Measurements from ENCODE around the gene CKLF.

CKLF gene, protein sequence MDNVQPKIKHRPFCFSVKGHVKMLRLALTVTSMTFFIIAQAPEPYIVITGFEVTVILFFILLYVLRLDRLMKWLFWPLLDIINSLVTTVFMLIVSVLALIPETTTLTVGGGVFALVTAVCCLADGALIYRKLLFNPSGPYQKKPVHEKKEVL

DNA sequence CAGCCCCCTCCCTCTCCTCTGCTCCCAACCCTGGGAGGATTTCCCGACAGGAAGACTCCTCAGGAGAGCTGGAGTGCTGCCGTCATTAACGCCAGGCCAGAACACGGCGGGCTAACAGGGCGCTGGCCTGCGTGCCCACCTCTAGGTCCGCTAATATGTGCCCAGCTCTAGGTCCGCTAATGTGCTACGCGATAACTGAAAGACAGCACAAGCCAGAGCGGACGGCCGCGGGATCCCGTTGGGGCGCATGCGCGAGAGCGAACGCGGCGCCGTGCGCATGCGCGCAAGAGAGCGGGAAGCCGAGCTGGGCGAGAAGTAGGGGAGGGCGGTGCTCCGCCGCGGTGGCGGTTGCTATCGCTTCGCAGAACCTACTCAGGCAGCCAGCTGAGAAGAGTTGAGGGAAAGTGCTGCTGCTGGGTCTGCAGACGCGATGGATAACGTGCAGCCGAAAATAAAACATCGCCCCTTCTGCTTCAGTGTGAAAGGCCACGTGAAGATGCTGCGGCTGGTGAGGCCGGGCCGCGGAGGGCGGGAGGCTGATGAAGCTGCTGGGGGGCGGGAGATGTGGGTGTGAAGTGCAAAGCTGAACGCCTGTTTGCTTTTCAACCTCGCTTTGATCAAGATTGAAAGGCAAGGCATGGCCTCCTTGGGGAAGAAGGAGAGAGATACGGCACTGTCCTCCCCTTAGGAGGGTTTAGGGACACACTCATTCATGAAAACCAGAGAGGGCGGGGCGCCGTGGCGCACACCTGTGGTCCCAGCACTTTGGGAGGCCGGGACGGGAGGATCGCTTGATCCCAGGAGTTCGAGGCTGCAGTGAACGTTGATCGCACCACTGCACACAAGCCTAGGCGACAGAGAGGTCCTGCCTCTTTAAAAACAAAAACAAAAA is at the start of gene CKLF:
TSS of gene CKLF (plus strand) at position 291 of the 892 bp plus-strand sequence. CDS start at position 431, 140 bp downstream.
- peak; percentile 92 for DNase-seq (ENCODE audit: low read depth)
- peak within 1 kb of the TSS; percentile 84 for H3K4me3 ChIP-seq (ENCODE audit: low read depth, low read length)
- TF ChIP-seq, protein P1, sequence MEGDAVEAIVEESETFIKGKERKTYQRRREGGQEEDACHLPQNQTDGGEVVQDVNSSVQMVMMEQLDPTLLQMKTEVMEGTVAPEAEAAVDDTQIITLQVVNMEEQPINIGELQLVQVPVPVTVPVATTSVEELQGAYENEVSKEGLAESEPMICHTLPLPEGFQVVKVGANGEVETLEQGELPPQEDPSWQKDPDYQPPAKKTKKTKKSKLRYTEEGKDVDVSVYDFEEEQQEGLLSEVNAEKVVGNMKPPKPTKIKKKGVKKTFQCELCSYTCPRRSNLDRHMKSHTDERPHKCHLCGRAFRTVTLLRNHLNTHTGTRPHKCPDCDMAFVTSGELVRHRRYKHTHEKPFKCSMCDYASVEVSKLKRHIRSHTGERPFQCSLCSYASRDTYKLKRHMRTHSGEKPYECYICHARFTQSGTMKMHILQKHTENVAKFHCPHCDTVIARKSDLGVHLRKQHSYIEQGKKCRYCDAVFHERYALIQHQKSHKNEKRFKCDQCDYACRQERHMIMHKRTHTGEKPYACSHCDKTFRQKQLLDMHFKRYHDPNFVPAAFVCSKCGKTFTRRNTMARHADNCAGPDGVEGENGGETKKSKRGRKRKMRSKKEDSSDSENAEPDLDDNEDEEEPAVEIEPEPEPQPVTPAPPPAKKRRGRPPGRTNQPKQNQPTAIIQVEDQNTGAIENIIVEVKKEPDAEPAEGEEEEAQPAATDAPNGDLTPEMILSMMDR (conservative IDR thresholded peaks at IDR 0.05; ENCODE audit: low read depth, low read length) = no peak

DNA sequence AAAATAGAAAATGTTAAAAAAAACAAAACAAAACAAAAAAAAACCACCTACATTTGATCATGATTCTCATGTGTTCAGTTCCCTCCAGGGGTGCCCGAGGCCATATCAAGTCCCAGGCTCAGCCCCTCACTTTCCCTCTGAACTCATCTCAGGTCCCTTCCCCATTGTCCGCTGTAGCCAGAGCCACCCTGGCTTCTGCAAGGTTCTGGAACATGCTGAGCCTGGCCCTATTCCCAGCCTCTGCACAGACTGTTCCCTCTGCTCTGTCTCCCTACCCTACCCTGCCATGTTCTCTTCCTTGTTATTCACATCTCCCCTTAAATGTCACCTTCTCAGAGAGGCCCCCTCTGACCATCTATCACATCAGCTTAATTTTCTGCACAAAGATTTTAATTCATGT is 49.3 kb upstream of the CKLF start:
- H3K4me3 ChIP-seq (ENCODE audit: low read depth, low read length) = no peak overlapping the region
- TF ChIP-seq, protein P1 (conservative IDR thresholded peaks at IDR 0.05; ENCODE audit: low read depth, low read length) = no peak
- no peak for DNase-seq (ENCODE audit: low read depth)

DNA sequence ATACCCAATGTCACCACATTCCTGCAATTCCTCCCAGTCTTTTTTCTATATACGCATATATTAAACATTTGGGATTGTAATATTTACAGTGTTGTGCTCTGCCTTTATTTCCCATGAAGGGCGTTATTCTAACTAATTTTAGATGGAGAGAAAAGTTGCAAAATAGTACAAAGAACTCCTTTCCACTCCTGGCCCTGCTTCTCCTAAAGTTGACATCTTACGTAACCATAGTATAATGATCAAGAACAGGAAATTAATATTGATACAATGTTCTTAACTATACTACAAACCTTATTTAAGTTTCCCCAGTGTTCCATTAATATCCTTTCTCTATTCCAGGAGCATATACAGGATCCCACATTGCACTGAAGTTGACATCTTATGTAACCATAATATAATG is 48.8 kb upstream of the CKLF start:
- H3K4me3 ChIP-seq (ENCODE audit: low read depth, low read length) = no peak overlapping the region
- TF ChIP-seq, protein P1 (conservative IDR thresholded peaks at IDR 0.05; ENCODE audit: low read depth, low read length) = no peak
- no peak for DNase-seq (ENCODE audit: low read depth)

DNA sequence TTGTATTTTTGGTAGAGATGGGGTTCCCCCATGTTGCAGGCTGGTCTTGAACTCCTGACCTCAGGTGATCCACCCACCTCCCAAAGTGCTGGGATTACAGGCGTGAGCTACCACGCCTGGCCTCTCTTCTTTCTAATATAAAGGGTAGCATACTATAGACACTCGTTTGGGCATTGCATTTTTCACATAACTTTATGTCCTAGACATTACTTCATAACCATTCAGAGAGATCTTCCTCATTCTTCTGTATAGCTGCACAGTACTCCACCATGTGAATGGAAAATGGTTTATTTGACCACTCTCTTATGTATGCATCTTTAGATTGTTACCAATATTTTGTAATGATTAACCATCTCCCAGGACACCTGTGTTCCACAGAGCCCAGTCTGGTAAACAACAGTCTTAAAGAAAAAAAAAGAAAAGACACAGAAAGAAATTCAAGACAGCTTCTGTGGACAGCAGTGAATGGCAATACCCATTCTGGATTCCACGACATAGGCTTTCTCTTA is 44.6 kb upstream of the CKLF start:
- DNase-seq (ENCODE audit: low read depth) = no peak
- H3K4me3 ChIP-seq (ENCODE audit: low read depth, low read length) = no peak overlapping the region
- TF ChIP-seq, protein P1 (conservative IDR thresholded peaks at IDR 0.05; ENCODE audit: low read depth, low read length) = no peak

DNA sequence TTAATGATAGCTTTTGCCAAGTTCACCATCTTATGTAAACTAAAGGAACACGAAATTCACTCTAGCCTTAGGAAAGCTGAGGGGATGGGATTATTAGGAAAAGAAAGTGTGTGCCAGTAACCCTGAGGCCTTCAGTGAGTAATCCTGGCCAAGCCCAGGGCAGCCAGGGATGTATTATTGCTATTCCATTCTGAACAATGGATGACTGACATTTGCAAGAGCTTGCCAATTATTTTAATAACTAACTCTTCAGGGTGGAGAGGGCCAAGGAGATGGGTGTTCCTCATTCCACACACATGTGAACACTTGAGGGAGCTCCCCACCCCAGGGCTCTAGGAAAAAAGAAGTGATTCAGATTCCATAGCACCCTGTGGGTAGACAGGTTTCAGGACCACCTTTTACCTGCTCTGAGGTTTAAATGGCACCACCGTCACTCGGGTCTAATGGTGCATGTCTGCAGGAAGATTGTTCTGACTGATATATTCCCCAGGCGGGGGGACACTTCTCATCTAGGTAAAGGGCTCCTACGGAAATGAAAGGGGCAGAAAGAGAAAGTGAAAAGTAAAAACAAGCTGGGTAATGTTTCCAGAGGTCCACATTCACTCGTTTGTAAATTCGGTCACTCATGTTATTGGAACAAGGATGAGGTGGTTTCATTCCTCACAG is 44.0 kb upstream of the CKLF start:
- TF ChIP-seq, protein P1 (conservative IDR thresholded peaks at IDR 0.05; ENCODE audit: low read depth, low read length) = no peak
- DNase-seq (ENCODE audit: low read depth) = no peak
- H3K4me3 ChIP-seq (ENCODE audit: low read depth, low read length) = no peak overlapping the region

DNA sequence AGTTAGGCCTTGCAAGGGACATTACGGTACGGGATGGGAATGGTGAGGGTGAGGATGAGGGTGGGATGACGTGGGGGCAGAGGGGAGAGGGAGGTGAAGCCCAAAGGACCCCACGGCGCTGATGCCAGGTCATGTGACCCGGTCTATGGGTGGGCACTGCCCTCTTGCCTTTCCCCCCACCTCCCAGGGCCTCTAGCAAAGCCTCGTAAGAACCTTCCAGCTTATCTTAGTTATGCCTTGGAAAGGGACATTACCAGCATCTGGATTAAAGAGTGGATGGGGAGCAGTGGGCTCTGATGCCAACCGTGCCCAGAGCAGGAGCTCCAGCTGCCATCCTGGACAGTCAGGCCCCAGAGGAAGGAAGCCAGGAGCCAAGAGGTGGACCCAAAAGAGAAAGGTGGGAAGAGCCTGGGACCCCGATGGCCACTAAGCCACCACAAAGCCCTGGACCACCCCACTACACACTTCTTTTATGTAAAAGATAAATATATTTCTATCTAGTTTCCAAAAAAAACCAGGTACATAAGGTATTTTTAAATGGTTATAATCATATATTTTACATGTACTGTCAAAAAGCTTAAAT is 43.4 kb upstream of the CKLF start:
- DNase-seq (ENCODE audit: low read depth) = no peak
- no peak overlapping the region for H3K4me3 ChIP-seq (ENCODE audit: low read depth, low read length)
- TF ChIP-seq, protein P1 (conservative IDR thresholded peaks at IDR 0.05; ENCODE audit: low read depth, low read length) = no peak

Data from choroid plexus epithelial cell (primary cell).